T47D (cell line): Measurements from ENCODE around the gene PKN3.
"Not testable (repeated sequence)": the region's sequence is repeated elsewhere in the genome, so short reads cannot be mapped to it uniquely, and the experiment has no call there.

Experiments
- DNase-seq, 2 experiments: peaks; one replicate each; pipeline versions ENCODE4 v3.0.0 to v3.0.0-alpha.2; 2011 to 2012; ENCODE audit warnings: low read depth in 1 of 2, low spot score in 1 of 2
- JUND ChIP-seq: IDR thresholded peaks from 2 replicates; pipeline ENCODE4 v1.6.1; 2012; ENCODE audit warnings: low read depth
- in situ Hi-C: cut with HindIII; loops from 2 replicates; pipeline ENCODE4 v1.10.0; 2016; ENCODE audit warnings: low sequenced_read_pairs, low pct_unique_long_range_greater_than_20kb

PKN3 gene

GRCh38 chr9:128684325-128685199 lies 17.7 kb upstream of the PKN3 start:
- TF ChIP-seq JUND = no peak
- in situ Hi-C loops = no loop called here
- DNase-seq = peak; percentile 95 to 97

DNA sequence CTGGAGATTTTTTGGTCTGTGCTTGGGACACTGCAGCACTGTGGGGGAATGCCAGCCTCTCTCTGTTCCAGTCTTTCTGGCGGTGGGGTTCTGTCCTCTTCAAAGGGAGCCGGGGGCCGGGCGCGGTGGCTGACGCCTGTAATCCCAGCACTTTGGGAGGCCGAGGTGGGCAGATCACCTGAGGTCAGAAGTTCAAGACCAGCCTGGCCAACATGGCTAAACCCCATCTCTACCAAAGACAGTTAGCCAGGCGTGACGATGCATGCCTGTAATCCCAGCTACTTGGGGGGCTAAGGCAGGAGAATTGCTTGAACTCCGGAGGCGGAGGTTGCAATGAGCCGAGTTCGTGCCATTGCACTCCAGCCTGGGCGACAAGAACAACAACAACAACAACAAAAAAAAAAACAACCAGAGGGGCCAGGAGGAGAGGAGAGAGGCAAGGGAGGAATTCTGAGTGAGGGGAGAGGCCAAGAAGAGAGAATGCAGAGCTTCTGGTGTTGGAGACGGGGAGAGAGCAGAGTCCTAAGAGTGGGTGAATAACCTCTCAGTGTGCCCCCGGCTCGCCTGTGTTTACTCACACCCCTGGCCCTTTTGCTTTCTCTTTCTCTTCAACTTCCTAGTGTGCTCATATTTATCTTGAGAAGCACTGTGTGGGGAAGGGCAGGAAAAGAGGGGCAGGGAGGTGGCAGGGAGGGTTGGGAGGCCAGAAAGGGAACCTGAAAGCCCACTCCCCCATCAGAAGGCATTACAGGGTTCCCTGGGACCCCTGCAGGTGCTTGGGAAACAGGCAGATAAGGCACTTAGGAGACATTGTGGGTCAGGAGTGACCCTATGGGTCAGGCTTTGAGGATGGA lies 16.4 kb upstream of the PKN3 start:
- in situ Hi-C loops = no loop called here
- no peak for TF ChIP-seq JUND
- no peak for DNase-seq

GRCh38 chr9:128687453-128687852 lies 14.8 kb upstream of the PKN3 start:
- no peak for TF ChIP-seq JUND
- in situ Hi-C loops = no loop called here
- DNase-seq = no peak

DNA sequence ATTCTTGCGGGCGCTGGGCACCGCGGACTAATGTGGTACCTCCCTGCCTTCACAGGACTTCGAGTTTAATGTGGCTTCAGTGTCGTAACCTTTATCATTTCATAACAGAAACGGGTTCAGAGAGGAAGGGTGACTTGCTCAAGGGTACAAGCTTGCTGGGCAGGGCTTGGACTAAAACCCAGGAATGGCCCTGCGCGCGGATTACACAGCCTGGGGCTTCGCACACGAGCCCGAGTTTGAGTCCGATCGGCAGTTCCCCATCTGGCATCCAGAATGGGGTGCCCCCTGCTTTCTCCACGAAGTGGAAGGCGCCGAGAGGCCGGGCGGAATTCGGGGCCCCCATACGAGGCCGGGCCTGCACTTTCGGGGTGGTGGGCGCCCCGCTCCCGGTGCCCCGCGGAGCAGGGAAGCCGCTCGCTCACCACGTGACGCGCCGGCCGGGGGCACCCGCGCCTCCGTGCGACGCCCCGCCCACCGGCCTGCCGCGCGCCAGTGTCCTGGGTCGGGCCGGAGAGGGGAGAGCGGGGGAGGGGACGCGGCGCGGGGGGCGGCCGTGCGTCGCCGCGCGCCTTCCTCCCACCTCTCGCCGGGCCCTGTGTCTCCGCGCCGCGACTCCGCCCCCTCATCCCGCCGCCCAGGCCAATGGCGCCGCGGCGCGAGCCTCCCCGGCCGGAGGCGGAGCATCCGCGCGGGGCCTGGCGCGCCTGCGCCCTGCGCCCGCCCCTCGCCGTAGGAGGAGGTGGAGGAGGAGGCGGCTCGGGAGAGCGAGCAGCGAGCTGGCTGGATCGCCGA lies 13.6 kb upstream of the PKN3 start, which contains the start of gene SET:
Gene SET, plus strand, starts transcription at position 722 of the 792 bp plus-strand sequence. CDS start 361 bp downstream, outside the sequence.
- TF ChIP-seq JUND = no peak
- in situ Hi-C loops = no loop called here
- DNase-seq = peak; percentile 98 to 100

DNA sequence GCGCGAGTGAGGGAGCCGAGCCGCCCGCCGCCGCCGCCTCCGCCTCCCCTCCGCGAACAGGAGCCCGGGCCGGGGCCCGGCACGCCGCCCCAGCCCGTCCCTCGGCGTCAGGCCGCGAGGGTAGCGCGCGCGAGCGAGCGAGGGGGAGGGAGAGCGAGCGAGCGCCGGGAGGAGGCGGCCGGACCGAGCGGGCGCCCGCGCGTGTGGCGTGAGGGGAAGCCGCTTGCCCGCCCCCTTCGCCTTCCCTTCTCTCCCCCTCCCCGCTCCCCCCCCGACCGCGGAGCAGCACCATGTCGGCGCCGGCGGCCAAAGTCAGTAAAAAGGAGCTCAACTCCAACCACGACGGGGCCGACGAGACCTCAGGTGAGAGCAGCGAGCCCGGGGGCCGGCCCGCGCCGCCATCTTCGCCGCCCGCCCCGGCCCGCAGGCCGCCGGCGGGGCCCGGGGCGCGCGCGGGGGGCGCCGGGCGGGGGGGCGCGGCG lies 13.0 kb upstream of the PKN3 start:
- in situ Hi-C loops = no loop called here
- peak in 1 of 2 experiments; percentile 63 for DNase-seq
- no peak for TF ChIP-seq JUND

- peak; percentile 75 for DNase-seq
- TF ChIP-seq JUND = no peak
- in situ Hi-C loops = no loop called here
These were observed 12.3 kb upstream of the PKN3 start for GRCh38 chr9:128689820-128690683.

GRCh38 chr9:128690684-128691034 lies 11.6 kb upstream of the PKN3 start:
- no peak for DNase-seq
- in situ Hi-C loops = no loop called here
- TF ChIP-seq JUND = no peak

- DNase-seq, in situ Hi-C loops: not testable (repeated sequence)
These were observed 8.6 kb upstream of the PKN3 start for GRCh38 chr9:128693738-128694137.

GRCh38 chr9:128694344-128694743 lies 8.0 kb upstream of the PKN3 start:
- in situ Hi-C loops = no loop called here
- TF ChIP-seq JUND = no peak
- DNase-seq = no peak

- in situ Hi-C loops = no loop called here
- no peak for TF ChIP-seq JUND
- DNase-seq = no peak
These were observed 5.2 kb upstream of the PKN3 start for GRCh38 chr9:128696923-128697707.

GRCh38 chr9:128699096-128699795 lies 3.1 kb upstream of the PKN3 start:
- in situ Hi-C loops, DNase-seq: not testable (repeated sequence)
